Adrenal gland (tissue), 5 donors: Measurements from ENCODE around the gene CEP89.

Experiments
- POLR2A ChIP-seq, 2 donors: fragments of 450-650 bp; IDR thresholded peaks; one replicate each; pipeline ENCODE4 v1.6.1; 2017; ENCODE audit warnings: antibody characterized with exemption in 2 of 2, mild to moderate bottlenecking in 2 of 2, moderate library complexity in 1 of 2
- TF ChIP-seq, protein P1 (sequence below), 6 experiments: fragments of 450-650 bp in 4 of 6; fragments of 200-600 bp in 2 of 6; sonication (generic) in 1 of 6; IDR thresholded peaks; 1 replicate in 5 of 6; 2 replicates in 1 of 6; pipeline versions ENCODE4 v1.5.1 to v1.8.0; 2016 to 2021; ENCODE audit warnings: antibody characterized with exemption in 6 of 6, mild to moderate bottlenecking in 2 of 6, moderate library complexity in 1 of 6
- donor health status: DM: no; HTN: no; CAD: no.

DNA sequence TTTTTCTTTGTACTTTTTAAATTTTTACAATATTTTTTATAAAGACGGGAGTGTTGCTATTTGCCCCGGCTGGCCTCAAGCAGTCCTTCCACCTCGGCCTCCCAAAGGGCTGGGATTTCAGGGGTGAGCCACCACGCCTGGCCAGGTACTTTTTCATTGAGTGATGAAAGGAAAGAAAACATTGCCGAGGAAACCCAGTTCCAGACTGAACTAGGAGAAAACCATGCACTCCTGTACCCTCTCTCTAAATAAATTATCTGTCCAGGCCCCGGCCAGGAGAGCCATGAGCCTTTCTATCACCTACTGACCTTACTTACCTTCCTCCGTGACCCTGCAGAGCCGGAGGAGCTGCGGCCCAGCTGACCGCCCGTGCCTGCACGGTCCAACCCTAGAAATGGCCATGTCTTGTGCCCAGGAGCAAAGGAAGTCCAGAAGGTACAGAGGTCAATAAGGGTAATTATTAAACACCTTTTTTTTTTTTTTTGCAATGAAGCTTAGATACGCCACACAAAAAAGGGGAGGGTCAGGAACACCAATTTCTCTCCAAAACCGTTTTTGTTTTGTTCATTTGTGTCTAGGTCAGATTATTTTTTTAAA, 102.3 kb downstream of the CEP89 start, which contains the start of gene SLC7A9:
- TF ChIP-seq, protein P1, sequence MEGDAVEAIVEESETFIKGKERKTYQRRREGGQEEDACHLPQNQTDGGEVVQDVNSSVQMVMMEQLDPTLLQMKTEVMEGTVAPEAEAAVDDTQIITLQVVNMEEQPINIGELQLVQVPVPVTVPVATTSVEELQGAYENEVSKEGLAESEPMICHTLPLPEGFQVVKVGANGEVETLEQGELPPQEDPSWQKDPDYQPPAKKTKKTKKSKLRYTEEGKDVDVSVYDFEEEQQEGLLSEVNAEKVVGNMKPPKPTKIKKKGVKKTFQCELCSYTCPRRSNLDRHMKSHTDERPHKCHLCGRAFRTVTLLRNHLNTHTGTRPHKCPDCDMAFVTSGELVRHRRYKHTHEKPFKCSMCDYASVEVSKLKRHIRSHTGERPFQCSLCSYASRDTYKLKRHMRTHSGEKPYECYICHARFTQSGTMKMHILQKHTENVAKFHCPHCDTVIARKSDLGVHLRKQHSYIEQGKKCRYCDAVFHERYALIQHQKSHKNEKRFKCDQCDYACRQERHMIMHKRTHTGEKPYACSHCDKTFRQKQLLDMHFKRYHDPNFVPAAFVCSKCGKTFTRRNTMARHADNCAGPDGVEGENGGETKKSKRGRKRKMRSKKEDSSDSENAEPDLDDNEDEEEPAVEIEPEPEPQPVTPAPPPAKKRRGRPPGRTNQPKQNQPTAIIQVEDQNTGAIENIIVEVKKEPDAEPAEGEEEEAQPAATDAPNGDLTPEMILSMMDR (IDR thresholded peaks at IDR 0.05) = no peak
- TF ChIP-seq POLR2A (IDR thresholded peaks at IDR 0.05) = no peak
